GM23338 (cell line): ENCODE measurements around the gene MRTFA. TPM values are rescaled to one million over a fixed set of nuclear protein-coding genes. Genes with fewer than 3 reads are reported as not detected.

Experiments
- ATAC-seq: fragments of 200-7000 bp; cut with Tn5 transposase; 3 replicates; pipeline ENCODE4 v1.9.1; 2020
- DNase-seq: peaks from one replicate; pipeline ENCODE4 v3.0.0-alpha.2; 2015; ENCODE audit warnings: low spot score
- H2AFZ ChIP-seq: fragments of 200-600 bp; sonication (generic); 2 replicates; pipeline ENCODE4 v1.8.0; 2016; ENCODE audit warnings: antibody characterized with exemption, mild to moderate bottlenecking, moderate library complexity
- H3F3A ChIP-seq: fragments of 200-600 bp; sonication (generic); replicated peaks from 2 replicates; pipeline ENCODE4 v1.8.0; 2017; ENCODE audit warnings: antibody characterized with exemption, mixed run types, low read depth
- H3K27ac ChIP-seq: fragments of 200-600 bp; sonication (generic); 2 replicates; pipeline ENCODE4 v1.6.1; 2016; ENCODE audit warnings: low read depth
- H3K27me3 ChIP-seq: fragments of 200-600 bp; sonication (generic); 2 replicates; pipeline ENCODE4 v1.8.0; 2016; ENCODE audit warnings: mild to moderate bottlenecking, mixed run types, moderate library complexity; ENCODE audit not compliant: insufficient read depth
- H3K36me3 ChIP-seq: fragments of 200-600 bp; sonication (generic); 2 replicates; pipeline ENCODE4 v1.8.0; 2016; ENCODE audit warnings: mild to moderate bottlenecking; ENCODE audit not compliant: insufficient read depth
- H3K4me1 ChIP-seq: fragments of 200-600 bp; sonication (generic); 2 replicates; pipeline ENCODE4 v1.8.0; 2016; ENCODE audit warnings: mild to moderate bottlenecking, moderate library complexity; ENCODE audit not compliant: insufficient read depth
- H3K4me2 ChIP-seq: fragments of 200-600 bp; sonication (generic); 2 replicates; pipeline ENCODE4 v1.7.1; 2017; ENCODE audit warnings: mixed run types
- H3K4me3 ChIP-seq: fragments of 200-600 bp; sonication (generic); 2 replicates; pipeline ENCODE4 v1.6.1; 2016; ENCODE audit warnings: mixed run types
- H3K79me2 ChIP-seq: fragments of 200-600 bp; sonication (generic); replicated peaks from 2 replicates; pipeline ENCODE4 v1.8.0; 2017; ENCODE audit warnings: mild to moderate bottlenecking; ENCODE audit not compliant: insufficient read depth
- H3K9me2 ChIP-seq: fragments of 200-600 bp; sonication (generic); 2 replicates; pipeline ENCODE4 v1.8.0; 2017; ENCODE audit not compliant: insufficient read depth
- H4K20me1 ChIP-seq: fragments of 200-600 bp; sonication (generic); replicated peaks from 2 replicates; pipeline ENCODE4 v1.8.0; 2017; ENCODE audit warnings: mild to moderate bottlenecking; ENCODE audit not compliant: insufficient read depth
- H3K27ac Mint-ChIP-seq: 2 replicates; pipeline ENCODE4 v1.8.0; 2020; ENCODE audit warnings: inconsistent platforms, mild to moderate bottlenecking, moderate library complexity, mixed read lengths
- H3K27me3 Mint-ChIP-seq: 3 replicates; pipeline ENCODE4 v1.8.0; 2022; ENCODE audit warnings: low read depth, mild to moderate bottlenecking, moderate library complexity, mixed read lengths, inconsistent platforms; ENCODE audit not compliant: insufficient read depth, poor library complexity
- H3K36me3 Mint-ChIP-seq: 3 replicates; pipeline ENCODE4 v1.8.0; 2021; ENCODE audit warnings: low read depth, mild to moderate bottlenecking, inconsistent platforms, moderate library complexity, mixed read lengths
- H3K4me1 Mint-ChIP-seq: 3 replicates; pipeline ENCODE4 v1.8.0; 2020; ENCODE audit warnings: mild to moderate bottlenecking, inconsistent platforms, mixed read lengths
- H3K4me3 Mint-ChIP-seq: 3 replicates; pipeline ENCODE4 v1.8.0; 2021; ENCODE audit warnings: moderate library complexity, mild to moderate bottlenecking, inconsistent platforms, mixed read lengths
- H3K9me3 Mint-ChIP-seq: 3 replicates; pipeline ENCODE4 v1.8.0; 2020; ENCODE audit warnings: moderate library complexity, mild to moderate bottlenecking, inconsistent platforms, mixed read lengths
- JUNB ChIP-seq: IDR thresholded peaks from one replicate; pipeline ENCODE4 v1.6.1; 2016; ENCODE audit warnings: antibody characterized with exemption; ENCODE audit not compliant: unreplicated experiment
- NANOG ChIP-seq: IDR thresholded peaks from 2 replicates; pipeline ENCODE4 v1.6.1; 2016; ENCODE audit warnings: antibody characterized with exemption, borderline replicate concordance
- STAT1 ChIP-seq: IDR thresholded peaks from one replicate; pipeline ENCODE4 v1.6.1; 2016; ENCODE audit warnings: antibody characterized with exemption; ENCODE audit not compliant: unreplicated experiment
- ZNF331 ChIP-seq: fragments of 250-450 bp; sonication (Bioruptor Pico); IDR thresholded peaks from 2 replicates; pipeline ENCODE4 v1.5.0; 2020; ENCODE audit warnings: low read depth, mild to moderate bottlenecking, moderate library complexity
- polyA plus RNA-seq: library from polyadenylated mRNA; unstranded; fragments of >200 nt; fragmentation: Nextera tagmentation; extraction: Ambion mirVana; gene quantifications from 2 replicates; pipeline ENCODE4 v1.2.1, GENCODE V29; 2016
- total RNA-seq: library from RNA; depleted of rRNA; stranded (reverse); fragments of >200 nt; shearing (Covaris generic); gene quantifications from 2 replicates; pipeline ENCODE4 v1.2.3, GENCODE V29; 2014
- TF ChIP-seq, protein P1 (sequence below): fragments of 250-450 bp; sonication (Bioruptor Pico); IDR thresholded peaks from 2 replicates; pipeline ENCODE4 v1.5.0; 2020; ENCODE audit warnings: mild to moderate bottlenecking, moderate library complexity
- TF ChIP-seq, protein P2 (sequence below): IDR thresholded peaks from one replicate; pipeline ENCODE4 v1.6.1; 2018; ENCODE audit warnings: antibody characterized with exemption; ENCODE audit not compliant: unreplicated experiment

The MRTFA gene
- total and polyA plus RNA-seq, 2 experiments from 2014 or later = 18.1 to 92.4 TPM

DNA sequence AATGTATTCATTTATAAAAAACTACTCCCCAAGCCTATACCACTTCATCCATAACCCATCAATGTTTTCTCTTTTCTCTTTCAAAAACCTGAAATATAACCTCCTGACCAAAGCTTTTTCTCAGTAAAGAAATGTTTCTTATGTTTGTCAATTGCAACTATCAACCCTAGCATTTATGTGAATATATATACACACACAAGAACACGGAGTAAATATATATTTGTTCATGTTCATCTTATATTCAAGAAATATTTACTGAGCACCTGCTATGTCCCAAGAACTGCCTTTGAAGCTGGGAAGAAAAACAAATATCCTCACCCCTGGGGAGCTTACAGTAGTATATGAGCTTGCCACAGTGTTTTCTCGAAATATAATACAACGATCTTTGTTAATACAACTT, 3.5 kb downstream of the MRTFA start (continued):
- TF ChIP-seq, protein P1, sequence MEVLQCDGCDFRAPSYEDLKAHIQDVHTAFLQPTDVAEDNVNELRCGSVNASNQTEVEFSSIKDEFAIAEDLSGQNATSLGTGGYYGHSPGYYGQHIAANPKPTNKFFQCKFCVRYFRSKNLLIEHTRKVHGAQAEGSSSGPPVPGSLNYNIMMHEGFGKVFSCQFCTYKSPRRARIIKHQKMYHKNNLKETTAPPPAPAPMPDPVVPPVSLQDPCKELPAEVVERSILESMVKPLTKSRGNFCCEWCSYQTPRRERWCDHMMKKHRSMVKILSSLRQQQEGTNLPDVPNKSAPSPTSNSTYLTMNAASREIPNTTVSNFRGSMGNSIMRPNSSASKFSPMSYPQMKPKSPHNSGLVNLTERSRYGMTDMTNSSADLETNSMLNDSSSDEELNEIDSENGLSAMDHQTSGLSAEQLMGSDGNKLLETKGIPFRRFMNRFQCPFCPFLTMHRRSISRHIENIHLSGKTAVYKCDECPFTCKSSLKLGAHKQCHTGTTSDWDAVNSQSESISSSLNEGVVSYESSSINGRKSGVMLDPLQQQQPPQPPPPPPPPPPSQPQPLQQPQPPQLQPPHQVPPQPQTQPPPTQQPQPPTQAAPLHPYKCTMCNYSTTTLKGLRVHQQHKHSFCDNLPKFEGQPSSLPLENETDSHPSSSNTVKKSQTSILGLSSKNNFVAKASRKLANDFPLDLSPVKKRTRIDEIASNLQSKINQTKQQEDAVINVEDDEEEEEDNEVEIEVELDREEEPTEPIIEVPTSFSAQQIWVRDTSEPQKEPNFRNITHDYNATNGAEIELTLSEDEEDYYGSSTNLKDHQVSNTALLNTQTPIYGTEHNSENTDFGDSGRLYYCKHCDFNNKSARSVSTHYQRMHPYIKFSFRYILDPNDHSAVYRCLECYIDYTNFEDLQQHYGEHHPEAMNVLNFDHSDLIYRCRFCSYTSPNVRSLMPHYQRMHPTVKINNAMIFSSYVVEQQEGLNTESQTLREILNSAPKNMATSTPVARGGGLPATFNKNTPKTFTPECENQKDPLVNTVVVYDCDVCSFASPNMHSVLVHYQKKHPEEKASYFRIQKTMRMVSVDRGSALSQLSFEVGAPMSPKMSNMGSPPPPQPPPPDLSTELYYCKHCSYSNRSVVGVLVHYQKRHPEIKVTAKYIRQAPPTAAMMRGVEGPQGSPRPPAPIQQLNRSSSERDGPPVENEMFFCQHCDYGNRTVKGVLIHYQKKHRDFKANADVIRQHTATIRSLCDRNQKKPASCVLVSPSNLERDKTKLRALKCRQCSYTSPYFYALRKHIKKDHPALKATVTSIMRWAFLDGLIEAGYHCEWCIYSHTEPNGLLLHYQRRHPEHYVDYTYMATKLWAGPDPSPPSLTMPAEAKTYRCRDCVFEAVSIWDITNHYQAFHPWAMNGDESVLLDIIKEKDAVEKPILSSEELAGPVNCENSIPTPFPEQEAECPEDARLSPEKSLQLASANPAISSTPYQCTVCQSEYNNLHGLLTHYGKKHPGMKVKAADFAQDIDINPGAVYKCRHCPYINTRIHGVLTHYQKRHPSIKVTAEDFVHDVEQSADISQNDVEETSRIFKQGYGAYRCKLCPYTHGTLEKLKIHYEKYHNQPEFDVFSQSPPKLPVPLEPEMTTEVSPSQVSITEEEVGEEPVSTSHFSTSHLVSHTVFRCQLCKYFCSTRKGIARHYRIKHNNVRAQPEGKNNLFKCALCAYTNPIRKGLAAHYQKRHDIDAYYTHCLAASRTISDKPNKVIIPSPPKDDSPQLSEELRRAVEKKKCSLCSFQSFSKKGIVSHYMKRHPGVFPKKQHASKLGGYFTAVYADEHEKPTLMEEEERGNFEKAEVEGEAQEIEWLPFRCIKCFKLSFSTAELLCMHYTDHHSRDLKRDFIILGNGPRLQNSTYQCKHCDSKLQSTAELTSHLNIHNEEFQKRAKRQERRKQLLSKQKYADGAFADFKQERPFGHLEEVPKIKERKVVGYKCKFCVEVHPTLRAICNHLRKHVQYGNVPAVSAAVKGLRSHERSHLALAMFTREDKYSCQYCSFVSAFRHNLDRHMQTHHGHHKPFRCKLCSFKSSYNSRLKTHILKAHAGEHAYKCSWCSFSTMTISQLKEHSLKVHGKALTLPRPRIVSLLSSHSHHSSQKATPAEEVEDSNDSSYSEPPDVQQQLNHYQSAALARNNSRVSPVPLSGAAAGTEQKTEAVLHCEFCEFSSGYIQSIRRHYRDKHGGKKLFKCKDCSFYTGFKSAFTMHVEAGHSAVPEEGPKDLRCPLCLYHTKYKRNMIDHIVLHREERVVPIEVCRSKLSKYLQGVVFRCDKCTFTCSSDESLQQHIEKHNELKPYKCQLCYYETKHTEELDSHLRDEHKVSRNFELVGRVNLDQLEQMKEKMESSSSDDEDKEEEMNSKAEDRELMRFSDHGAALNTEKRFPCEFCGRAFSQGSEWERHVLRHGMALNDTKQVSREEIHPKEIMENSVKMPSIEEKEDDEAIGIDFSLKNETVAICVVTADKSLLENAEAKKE (CRISPR knock-in tag) = no peak
- TF ChIP-seq STAT1 = no peak
- TF ChIP-seq JUNB = no peak

- ATAC-seq = no peak
- no peak for DNase-seq
- Mint-ChIP-seq H3K9me3 (no peaks in the 10 kb centered on the region), H3K36me3 (no peaks in the 10 kb centered on the region), H3K27ac (0 out of 2 replicates have a peak overlapping the region, but pooled peaks have one; percentile 53), H3K4me1 (peaks cover 15% of the 10 kb centered on the region), H3K27me3 (peaks cover 3% of the 10 kb centered on the region), H3K4me3 (no peak overlapping the region)
- H3F3A ChIP-seq = 0 out of 2 replicates have a peak, but pooled peaks cover 2% of the 10 kb centered on the region
- no peaks in the 10 kb centered on the region for H3K36me3 ChIP-seq
- H3K4me2 ChIP-seq = no peak overlapping the region
- H3K79me2 ChIP-seq = peaks cover 90% of the 10 kb centered on the region
- H3K9me2 ChIP-seq = no peaks in the 10 kb centered on the region
- no peaks in the 10 kb centered on the region for H3K27me3 ChIP-seq
- H2AFZ ChIP-seq = no peak overlapping the region
- H3K4me3 ChIP-seq = no peak overlapping the region
- no peak overlapping the region for H3K27ac ChIP-seq
- peaks cover 39% of the 10 kb centered on the region for H4K20me1 ChIP-seq
- H3K4me1 ChIP-seq = peaks cover 13% of the 10 kb centered on the region
- no peak for TF ChIP-seq ZNF331 (CRISPR knock-in tag)
- TF ChIP-seq, protein P1 (CRISPR knock-in tag) = no peak
- TF ChIP-seq NANOG = no peak
- TF ChIP-seq, protein P2, sequence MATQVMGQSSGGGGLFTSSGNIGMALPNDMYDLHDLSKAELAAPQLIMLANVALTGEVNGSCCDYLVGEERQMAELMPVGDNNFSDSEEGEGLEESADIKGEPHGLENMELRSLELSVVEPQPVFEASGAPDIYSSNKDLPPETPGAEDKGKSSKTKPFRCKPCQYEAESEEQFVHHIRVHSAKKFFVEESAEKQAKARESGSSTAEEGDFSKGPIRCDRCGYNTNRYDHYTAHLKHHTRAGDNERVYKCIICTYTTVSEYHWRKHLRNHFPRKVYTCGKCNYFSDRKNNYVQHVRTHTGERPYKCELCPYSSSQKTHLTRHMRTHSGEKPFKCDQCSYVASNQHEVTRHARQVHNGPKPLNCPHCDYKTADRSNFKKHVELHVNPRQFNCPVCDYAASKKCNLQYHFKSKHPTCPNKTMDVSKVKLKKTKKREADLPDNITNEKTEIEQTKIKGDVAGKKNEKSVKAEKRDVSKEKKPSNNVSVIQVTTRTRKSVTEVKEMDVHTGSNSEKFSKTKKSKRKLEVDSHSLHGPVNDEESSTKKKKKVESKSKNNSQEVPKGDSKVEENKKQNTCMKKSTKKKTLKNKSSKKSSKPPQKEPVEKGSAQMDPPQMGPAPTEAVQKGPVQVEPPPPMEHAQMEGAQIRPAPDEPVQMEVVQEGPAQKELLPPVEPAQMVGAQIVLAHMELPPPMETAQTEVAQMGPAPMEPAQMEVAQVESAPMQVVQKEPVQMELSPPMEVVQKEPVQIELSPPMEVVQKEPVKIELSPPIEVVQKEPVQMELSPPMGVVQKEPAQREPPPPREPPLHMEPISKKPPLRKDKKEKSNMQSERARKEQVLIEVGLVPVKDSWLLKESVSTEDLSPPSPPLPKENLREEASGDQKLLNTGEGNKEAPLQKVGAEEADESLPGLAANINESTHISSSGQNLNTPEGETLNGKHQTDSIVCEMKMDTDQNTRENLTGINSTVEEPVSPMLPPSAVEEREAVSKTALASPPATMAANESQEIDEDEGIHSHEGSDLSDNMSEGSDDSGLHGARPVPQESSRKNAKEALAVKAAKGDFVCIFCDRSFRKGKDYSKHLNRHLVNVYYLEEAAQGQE = no peak
- no peak for TF ChIP-seq JUNB
- no peak for TF ChIP-seq STAT1
These were observed 4.6 kb downstream of the MRTFA start for GRCh38 chr22:40631925-40632324.
